K562 (cell line): ENCODE results near the gene LRMDA. TPM values are rescaled to one million over a fixed set of nuclear protein-coding genes. Genes with fewer than 3 reads are reported as not detected.

ENCODE experiments used
- ATAC-seq: fragments of 200-7000 bp; cut with Tn5 transposase; 3 replicates; pipeline ENCODE4 v1.9.1; 2020; ENCODE audit warnings: moderate library complexity
- BruUV-seq: library from RNA; stranded (reverse); fragments of 400-500 nt; replicated peaks from 2 replicates; lab custom pipeline; 2021; lab: Mats Ljungman, UMichigan
- CTCF ChIA-PET: fragments of 300-600 bp; formaldehyde crosslinking; extraction: SDS; loops from one replicate; lab custom pipeline; 2021; ENCODE audit warnings: low intra/inter-chr PET ratio; lab: Yijun Ruan, JAX
- POLR2A ChIA-PET: fragments of 300-600, 350-650 bp; sonication (Branson Sonifier 250); formaldehyde crosslinking; extraction: SDS; loops from one replicate; lab custom pipeline; 2021; ENCODE audit warnings: antibody characterized with exemption, inconsistent platforms; lab: Yijun Ruan, JAX
- DNase-seq, 4 experiments: peaks; one replicate each; pipeline versions ENCODE4 v3.0.0 to v3.0.0-alpha.2; 2011 to 2018; ENCODE audit warnings: low spot score in 3 of 4, mixed read lengths in 3 of 4; ENCODE audit errors: extremely low read depth in 1 of 4
- FAIRE-seq: peaks from 2 replicates; lab custom pipeline; 2011; peaks lifted over from hg19 to GRCh38; lab: Jason Lieb, UNC
- H2AFZ ChIP-seq: 2 replicates; pipeline ENCODE4 v1.6.0; 2011; ENCODE audit warnings: low read depth, low read length, control low read depth, inconsistent platforms
- H3K27ac ChIP-seq: fragments of 200-600 bp; 3 replicates; pipeline ENCODE4 v1.8.0; 2011; ENCODE audit warnings: low read depth, mild to moderate bottlenecking, control low read depth, inconsistent platforms, low read length, moderate library complexity, mixed read lengths; ENCODE audit errors: extremely low read depth
- H3K27me3 ChIP-seq, 2 experiments: fragments of 300-600 bp in 1 of 2; 2 replicates in 1 of 2; 3 replicates in 1 of 2; pipeline versions ENCODE4 v1.6.0 to v1.8.0; 2011; ENCODE audit warnings: inconsistent platforms in 2 of 2, low read length in 2 of 2, mild to moderate bottlenecking in 1 of 2, mixed read lengths in 1 of 2, moderate library complexity in 1 of 2; ENCODE audit not compliant: control insufficient read depth in 2 of 2, insufficient read depth in 2 of 2
- H3K36me3 ChIP-seq: fragments of 300-600 bp; 3 replicates; pipeline ENCODE4 v1.8.0; 2011; ENCODE audit warnings: mild to moderate bottlenecking, low read length, inconsistent platforms; ENCODE audit not compliant: control insufficient read depth, insufficient read depth
- H3K4me1 ChIP-seq, 2 experiments: fragments of 200-600 bp in 1 of 2; replicated peaks in 1 of 2; 2 replicates in 1 of 2; 3 replicates in 1 of 2; pipeline versions ENCODE4 v1.5.1 to v1.8.0; 2011; ENCODE audit warnings: inconsistent platforms in 2 of 2, low read length in 2 of 2, mild to moderate bottlenecking in 1 of 2, mixed read lengths in 1 of 2, moderate library complexity in 1 of 2; ENCODE audit not compliant: control insufficient read depth in 2 of 2, insufficient read depth in 2 of 2
- H3K4me2 ChIP-seq: 2 replicates; pipeline ENCODE4 v1.6.1; 2011; ENCODE audit warnings: low read length, control low read depth, inconsistent platforms, mixed read lengths; ENCODE audit not compliant: insufficient read depth
- H3K4me3 ChIP-seq: fragments of 200-600 bp; sonication (generic), shearing (Covaris generic); 2 replicates; pipeline ENCODE4 v1.5.1; 2016; ENCODE audit warnings: control low read depth, inconsistent platforms
- H3K79me2 ChIP-seq: fragments of 200-600 bp; 3 replicates; pipeline ENCODE4 v1.8.0; 2011; ENCODE audit warnings: low read length, inconsistent platforms; ENCODE audit not compliant: control insufficient read depth, insufficient read depth
- H3K9ac ChIP-seq, 2 experiments: 2 replicates each; pipeline versions ENCODE4 v1.6.0 to v1.6.1; 2011; ENCODE audit warnings: low read depth in 2 of 2, low read length in 2 of 2, control low read depth in 1 of 2, inconsistent platforms in 1 of 2, mild to moderate bottlenecking in 1 of 2, mixed read lengths in 1 of 2; ENCODE audit not compliant: insufficient read depth in 1 of 2
- H3K9me1 ChIP-seq: one replicate; pipeline ENCODE4 v1.6.0; 2011; ENCODE audit warnings: inconsistent platforms, mild to moderate bottlenecking, low read length, moderate library complexity; ENCODE audit not compliant: control insufficient read depth, insufficient read depth
- H3K9me3 ChIP-seq: replicated peaks from 2 replicates; pipeline ENCODE4 v1.5.1; 2011; ENCODE audit warnings: low read depth, low read length, inconsistent platforms; ENCODE audit not compliant: control insufficient read depth, insufficient read depth
- H4K20me1 ChIP-seq: replicated peaks from 2 replicates; pipeline ENCODE4 v1.6.1; 2011; ENCODE audit warnings: low read length, inconsistent platforms, mixed read lengths; ENCODE audit not compliant: control insufficient read depth, insufficient read depth
- CREB1 ChIP-seq, 2 experiments: sonication (generic) in 1 of 2; formaldehyde crosslinking in 1 of 2; IDR thresholded peaks; 2 replicates each; pipeline versions ENCODE4 v1.6.1 to v1.8.0; 2012 to 2022; ENCODE audit warnings: inconsistent platforms in 1 of 2, mild to moderate bottlenecking in 1 of 2, missing genetic modification reagents in 1 of 2, moderate library complexity in 1 of 2
- CTBP1 ChIP-seq: fragments of 450-650 bp; IDR thresholded peaks from 2 replicates; pipeline ENCODE4 v1.6.1; 2016; ENCODE audit warnings: borderline replicate concordance
- FOSL1 ChIP-seq: fragments of 200-800 bp; sonication (Bioruptor generic); conservative IDR thresholded peaks from 2 replicates; pipeline ENCODE4 v1.6.1; 2016; ENCODE audit warnings: missing genetic modification characterization, missing compliant biosample characterization
- HNRNPL ChIP-seq: fragments of 200-400 bp; formaldehyde crosslinking; IDR thresholded peaks from 2 replicates; pipeline ENCODE4 v1.6.1; 2017; ENCODE audit warnings: low read depth, mild to moderate bottlenecking, low read length
- POLR2G ChIP-seq: fragments of 200-400 bp; formaldehyde crosslinking; IDR thresholded peaks from 2 replicates; pipeline ENCODE4 v1.6.1; 2017; ENCODE audit warnings: low read depth, mild to moderate bottlenecking, antibody characterized with exemption, low read length, moderate library complexity
- PURB ChIP-seq: sonication (generic); formaldehyde crosslinking; IDR thresholded peaks from 2 replicates; pipeline ENCODE4 v1.9.0; 2021; ENCODE audit warnings: low read depth, mild to moderate bottlenecking, missing genetic modification reagents
- SMAD3 ChIP-seq: fragments of 450-650 bp; formaldehyde crosslinking; conservative IDR thresholded peaks from 2 replicates; pipeline ENCODE4 v1.4.0; 2020; ENCODE audit warnings: mild to moderate bottlenecking
- SMC3 ChIP-seq: conservative IDR thresholded peaks from 2 replicates; pipeline ENCODE4 v1.6.1; 2011; ENCODE audit warnings: low read depth, low read length, improper control_type of control experiment; ENCODE audit not compliant: insufficient read depth
- TAF1 ChIP-seq: IDR thresholded peaks from 2 replicates; pipeline ENCODE4 v1.6.1; 2011; ENCODE audit warnings: mild to moderate bottlenecking, low read length, moderate library complexity; ENCODE audit not compliant: insufficient read depth, control insufficient read depth, severe bottlenecking; ENCODE audit errors: extremely low read depth
- XRCC3 ChIP-seq: fragments of 450-650 bp; IDR thresholded peaks from 2 replicates; pipeline ENCODE4 v1.6.1; 2017; ENCODE audit warnings: mild to moderate bottlenecking, moderate library complexity
- XRCC4 ChIP-seq: IDR thresholded peaks from one replicate; pipeline ENCODE4 v1.6.1; 2011; ENCODE audit not compliant: insufficient read depth, insufficient read length; ENCODE audit errors: extremely low read depth
- ZFP91 ChIP-seq: sonication (generic); formaldehyde crosslinking; IDR thresholded peaks from 2 replicates; pipeline ENCODE4 v1.8.0; 2022; ENCODE audit warnings: mild to moderate bottlenecking, missing genetic modification reagents
- ZNF121 ChIP-seq: sonication (generic); formaldehyde crosslinking; conservative IDR thresholded peaks from 2 replicates; pipeline ENCODE4 v1.8.0; 2022; ENCODE audit warnings: missing genetic modification reagents
- ZNF133 ChIP-seq: fragments of 250-450 bp; sonication (Bioruptor Pico); IDR thresholded peaks from 2 replicates; pipeline ENCODE4 v1.4.0; 2020; ENCODE audit warnings: mild to moderate bottlenecking
- WGBS: fragments of 100-300 bp; shearing (Covaris generic); methylation state at CpG from one replicate; pipeline ENCODE4 v1.1.6; 2016; ENCODE audit warnings: low coverage, mixed read lengths; ENCODE audit not compliant: insufficient coverage; ENCODE audit errors: missing lambda C conversion rate; 5-methylcytosine and 5-hydroxymethylcytosine counted together
- in situ Hi-C: fragments of 300-500 bp; cut with MboI; formaldehyde crosslinking; loops from 4 replicates; pipeline ENCODE4 v1.15.0; 2018; ENCODE audit warnings: inconsistent platforms, mixed read lengths
- intact Hi-C: fragments of 100-400 bp; cut with micrococcal nuclease; formaldehyde crosslinking; loops from 2 replicates; pipeline ENCODE4 v1.14.2; 2022
- polyA plus RNA-seq, 8 experiments: library from polyadenylated mRNA; depleted of rRNA in 4 of 8; stranded (reverse) in 5 of 8; unstranded in 3 of 8; fragments of >200 nt; fragmentation: Nextera tagmentation in 2 of 8; fragmentation: Illumina TruSeq in 1 of 8; extraction: Ambion mirVana in 2 of 8; extraction: Trizol in 1 of 8; gene quantifications; 2 replicates each; pipeline versions ENCODE4 v1.2.1 to v1.2.3, GENCODE V29; 2011 to 2014; ENCODE audit warnings: inconsistent platforms in 1 of 8, missing spikeins in 1 of 8
- total RNA-seq, 7 experiments: library from RNA; depleted of rRNA in 6 of 7; stranded (reverse); fragments of >200 nt in 6 of 7; fragmentation: Illumina TruSeq in 2 of 7; extraction: Trizol in 2 of 7; gene quantifications; 2 replicates each; pipeline versions ENCODE4 v1.2.1 to v1.2.3, GENCODE V29; 2011 to 2021; ENCODE audit warnings: low replicate concordance in 1 of 7
- TF ChIP-seq, protein P1 (sequence below): fragments of 250-450 bp; sonication (Bioruptor Pico); IDR thresholded peaks from 2 replicates; pipeline ENCODE4 v1.4.0; 2020; ENCODE audit warnings: mild to moderate bottlenecking, moderate library complexity

Gene LRMDA
- total and polyA plus RNA-seq, 9 of the 15 experiments (the other 6 are each of a cell fraction or from before 2014, with no cell fraction given) = 0.25 TPM; not detected in 8

DNA sequence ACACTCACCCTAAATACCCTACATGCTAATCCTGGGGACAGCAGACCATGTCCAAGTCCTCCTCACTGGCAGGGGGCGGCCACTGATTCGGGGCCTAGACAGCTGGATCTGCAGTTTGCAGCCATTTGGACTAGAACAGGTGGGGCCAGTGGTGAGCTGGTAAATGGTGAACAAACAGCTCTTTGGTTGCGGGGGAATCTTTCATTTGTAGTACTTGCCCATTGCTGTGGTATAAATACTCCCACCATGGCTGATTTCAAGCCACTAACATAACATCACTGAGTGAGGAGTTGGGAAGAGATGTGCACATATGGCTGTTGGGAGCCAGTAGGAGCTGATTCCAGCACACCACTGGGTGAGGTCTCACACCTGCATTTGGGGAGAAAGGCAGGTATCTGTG, 43.3 kb upstream of the LRMDA start:
- H3K4me3 ChIP-seq = no peak overlapping the region
- no TSS peak for BruUV-seq
- in situ Hi-C loops = no loop called here
- DNase-seq = no peak
- H3K9me3 ChIP-seq = no peaks in the 10 kb centered on the region
- no peaks in the 10 kb centered on the region for H3K36me3 ChIP-seq
- WGBS = 0% methylated on average over 3 of the region's 3 CpGs
- no peak overlapping the region for H3K4me2 ChIP-seq
- POLR2A ChIA-PET = interaction anchor here (1.6 kb wide), 1 partner anchor 42 kb away, joined by 3 read pairs; no protein-coding TSS in a partner anchor
- no peak overlapping the region for H3K9ac ChIP-seq
- ATAC-seq = no peak
- CTCF ChIA-PET = no interaction called here
- no peak for FAIRE-seq
- no peak overlapping the region for H2AFZ ChIP-seq
- no peaks in the 10 kb centered on the region for H3K79me2 ChIP-seq
- no peaks in the 10 kb centered on the region for H3K9me1 ChIP-seq
- TF ChIP-seq, protein P1, sequence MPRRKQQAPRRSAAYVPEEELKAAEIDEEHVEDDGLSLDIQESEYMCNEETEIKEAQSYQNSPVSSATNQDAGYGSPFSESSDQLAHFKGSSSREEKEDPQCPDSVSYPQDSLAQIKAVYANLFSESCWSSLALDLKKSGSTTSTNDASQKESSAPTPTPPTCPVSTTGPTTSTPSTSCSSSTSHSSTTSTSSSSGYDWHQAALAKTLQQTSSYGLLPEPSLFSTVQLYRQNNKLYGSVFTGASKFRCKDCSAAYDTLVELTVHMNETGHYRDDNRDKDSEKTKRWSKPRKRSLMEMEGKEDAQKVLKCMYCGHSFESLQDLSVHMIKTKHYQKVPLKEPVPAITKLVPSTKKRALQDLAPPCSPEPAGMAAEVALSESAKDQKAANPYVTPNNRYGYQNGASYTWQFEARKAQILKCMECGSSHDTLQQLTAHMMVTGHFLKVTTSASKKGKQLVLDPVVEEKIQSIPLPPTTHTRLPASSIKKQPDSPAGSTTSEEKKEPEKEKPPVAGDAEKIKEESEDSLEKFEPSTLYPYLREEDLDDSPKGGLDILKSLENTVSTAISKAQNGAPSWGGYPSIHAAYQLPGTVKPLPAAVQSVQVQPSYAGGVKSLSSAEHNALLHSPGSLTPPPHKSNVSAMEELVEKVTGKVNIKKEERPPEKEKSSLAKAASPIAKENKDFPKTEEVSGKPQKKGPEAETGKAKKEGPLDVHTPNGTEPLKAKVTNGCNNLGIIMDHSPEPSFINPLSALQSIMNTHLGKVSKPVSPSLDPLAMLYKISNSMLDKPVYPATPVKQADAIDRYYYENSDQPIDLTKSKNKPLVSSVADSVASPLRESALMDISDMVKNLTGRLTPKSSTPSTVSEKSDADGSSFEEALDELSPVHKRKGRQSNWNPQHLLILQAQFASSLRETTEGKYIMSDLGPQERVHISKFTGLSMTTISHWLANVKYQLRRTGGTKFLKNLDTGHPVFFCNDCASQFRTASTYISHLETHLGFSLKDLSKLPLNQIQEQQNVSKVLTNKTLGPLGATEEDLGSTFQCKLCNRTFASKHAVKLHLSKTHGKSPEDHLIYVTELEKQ (CRISPR knock-in tag) = no peak
- no peak for TF ChIP-seq SMAD3 (CRISPR knock-in tag)
- no peak for TF ChIP-seq XRCC4
- no peak for TF ChIP-seq ZNF121 (CRISPR knock-in tag)
- TF ChIP-seq CTBP1 = no peak
- TF ChIP-seq XRCC3 = no peak
- TF ChIP-seq CREB1 (IDR thresholded peaks at IDR 0.05) = no peak
- TF ChIP-seq CREB1 (CRISPR knock-in tag; IDR thresholded peaks at IDR 0.05) = no peak
- TF ChIP-seq POLR2G = no peak
- TF ChIP-seq HNRNPL = no peak
- TF ChIP-seq SMC3 = no peak
- TF ChIP-seq FOSL1 = no peak
- no peak for TF ChIP-seq ZFP91 (CRISPR knock-in tag)
- no peak for TF ChIP-seq PURB (CRISPR knock-in tag)
- no peak for TF ChIP-seq ZNF133 (CRISPR knock-in tag)
- no peak for TF ChIP-seq TAF1
- TF ChIP-seq, all 486 proteins: peak for 0
- Histone ChIP-seq H3K27me3 (peaks cover 0 to 5% of the 10 kb centered on the region in 2 experiments; a peak in 3 of 5 replicates), H3K27ac (no peak overlapping the region), H3K4me1 (no peaks in the 10 kb centered on the region), H4K20me1 (no peaks in the 10 kb centered on the region; the same call in 1 of the 2 replicates)
- intact Hi-C loops = no loop called here
